ENCODE results near the gene PABPN1L.

GRCh38 chr16:88913001-88913612 lies 46.6 kb upstream of the PABPN1L start:
- TF ChIP-seq RAD21 (conservative IDR thresholded peaks at IDR 0.05 in 1 of 2, IDR thresholded peaks at IDR 0.05 in 1 of 2) (no peak), CEBPB (IDR thresholded peaks at IDR 0.05) (no peak)
